ENCODE data around the gene CTDSPL. TPM values are rescaled to one million over a fixed set of nuclear protein-coding genes. Genes with fewer than 3 reads are reported as not detected.

Gene CTDSPL
- total and polyA plus RNA-seq, 2 of the 13 experiments (the other 11 are each of a cell fraction or from before 2014, with no cell fraction given) = 26.1 to 142 TPM

- TF ChIP-seq ZBTB25 (CRISPR knock-in tag; IDR thresholded peaks at IDR 0.05) (peak; percentile 65; the same call in 1 of the 2 replicates), NBN (conservative IDR thresholded peaks at IDR 0.05) (no peak), BHLHE40 (IDR thresholded peaks at IDR 0.05; ENCODE audit: low read length) (no peak), GRHL1 (CRISPR knock-in tag; conservative IDR thresholded peaks at IDR 0.05) (no peak), HHEX (CRISPR knock-in tag; IDR thresholded peaks at IDR 0.05) (no peak), ATF7-NPFF (CRISPR knock-in tag; IDR thresholded peaks at IDR 0.05; ENCODE audit: low read depth) (no peak), ZNF275 (CRISPR knock-in tag; IDR thresholded peaks at IDR 0.05; ENCODE audit: borderline replicate concordance) (no peak), FOXP1 (IDR thresholded peaks at IDR 0.05) (no peak), FOXP1 (CRISPR knock-in tag; IDR thresholded peaks at IDR 0.05) (peak; percentile 75; the same call in 1 of the 2 replicates), GATA4 (IDR thresholded peaks at IDR 0.05; ENCODE audit: borderline replicate concordance, low read depth) (no peak), ZNF572 (CRISPR knock-in tag; IDR thresholded peaks at IDR 0.05) (no peak), PRDM10 (CRISPR knock-in tag; IDR thresholded peaks at IDR 0.05; ENCODE audit: low read depth) (peak; percentile 97), IKZF4 (CRISPR knock-in tag; IDR thresholded peaks at IDR 0.05; ENCODE audit: borderline replicate concordance, low read depth, not compliant biosample characterization) (no peak), NONO (IDR thresholded peaks at IDR 0.05) (no peak), NONO (CRISPR knock-in tag; conservative IDR thresholded peaks at IDR 0.05) (peak; percentile 73; the same call in 1 of the 2 replicates), FOSL1 (CRISPR knock-in tag; IDR thresholded peaks at IDR 0.05; ENCODE audit: borderline replicate concordance) (no peak), STAG1 (CRISPR knock-in tag; IDR thresholded peaks at IDR 0.05) (peak; percentile 14; the same call in 1 of the 2 replicates), PHF20 (CRISPR knock-in tag; IDR thresholded peaks at IDR 0.05) (no peak), TEAD3 (CRISPR knock-in tag; optimal IDR thresholded peaks at IDR 0.05; ENCODE audit: borderline replicate concordance) (peak; percentile 89), ZNF264 (CRISPR knock-in tag; IDR thresholded peaks at IDR 0.05) (peak; percentile 73; the same call in 1 of the 2 replicates), ZNF431 (CRISPR knock-in tag; IDR thresholded peaks at IDR 0.05; ENCODE audit: borderline replicate concordance, low read depth) (no peak)
- TF ChIP-seq, protein P1, sequence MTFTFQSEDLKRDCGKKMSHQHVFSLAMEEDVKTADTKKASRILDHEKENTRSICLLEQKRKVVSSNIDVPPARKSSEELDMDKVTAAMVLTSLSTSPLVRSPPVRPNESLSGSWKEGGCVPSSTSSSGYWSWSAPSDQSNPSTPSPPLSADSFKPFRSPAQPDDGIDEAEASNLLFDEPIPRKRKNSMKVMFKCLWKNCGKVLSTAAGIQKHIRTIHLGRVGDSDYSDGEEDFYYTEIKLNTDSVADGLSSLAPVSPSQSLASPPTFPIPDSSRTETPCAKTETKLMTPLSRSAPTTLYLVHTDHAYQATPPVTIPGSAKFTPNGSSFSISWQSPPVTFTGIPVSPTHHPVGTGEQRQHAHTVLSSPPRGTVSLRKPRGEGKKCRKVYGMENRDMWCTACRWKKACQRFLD (CRISPR knock-in tag; IDR thresholded peaks at IDR 0.05; ENCODE audit: borderline replicate concordance) = no peak
These were observed 31.4 kb downstream of the CTDSPL start (continued) for GRCh38 chr3:37892927-37893600.

Measured in HepG2 (cell line).